ENCODE data around the gene DSCAM. TPM values are rescaled to one million over a fixed set of nuclear protein-coding genes. Genes with fewer than 3 reads are reported as not detected.

DSCAM gene
- total and polyA plus RNA-seq, 8 donors, result 0.37 TPM; not detected in 7

- Histone ChIP-seq H3K27ac (no peak overlapping the region), H3K27me3 (peaks cover 0 to 56% (median 30%) of the 10 kb centered on the region in 3 donors), H3K36me3 (no peaks in the 10 kb centered on the region), H3K4me3 (no peak overlapping the region), H3K4me1 (peaks cover 0 to 18% (median 7%) of the 10 kb centered on the region in 4 donors), H3K9me3 (no peaks in the 10 kb centered on the region)
- intact Hi-C loops (cut with DNase I; ENCODE audit: low total_unique reads), result no loop called here
- no peak for DNase-seq
- TF ChIP-seq POLR2A (IDR thresholded peaks at IDR 0.05), result no peak
- TF ChIP-seq CTCF (IDR thresholded peaks at IDR 0.05), result no peak
- TF ChIP-seq EP300 (IDR thresholded peaks at IDR 0.05), result no peak
- TF ChIP-seq POLR2AphosphoS5 (IDR thresholded peaks at IDR 0.05), result no peak
- 64 to 84% (median 78%) methylated on average over 1 of the region's 1 CpG for WGBS, 5 donors
Observed at GRCh38 chr21:40850071-40850470, 3.1 kb upstream of the DSCAM start.

- Histone ChIP-seq H3K36me3 (no peaks in the 10 kb centered on the region), H3K9me3 (no peaks in the 10 kb centered on the region), H3K4me3 (no peak overlapping the region), H3K27ac (no peak overlapping the region), H3K27me3 (peaks cover 0 to 71% (median 30%) of the 10 kb centered on the region in 3 donors), H3K4me1 (peaks cover 0 to 18% (median 7%) of the 10 kb centered on the region in 4 donors)
- TF ChIP-seq POLR2AphosphoS5 (IDR thresholded peaks at IDR 0.05) (no peak), EP300 (IDR thresholded peaks at IDR 0.05) (no peak), POLR2A (IDR thresholded peaks at IDR 0.05) (no peak), CTCF (IDR thresholded peaks at IDR 0.05) (no peak)
- 76 to 91% (median 88%) methylated on average over 6 of the region's 6 CpGs for WGBS, 5 donors
- peak in 1 of 2 donors; percentile 42 for DNase-seq
- intact Hi-C loops (cut with DNase I; ENCODE audit: low total_unique reads), result no loop called here
Observed at GRCh38 chr21:40847951-40848350, 993 bp upstream of the DSCAM start.

- Histone ChIP-seq H3K4me1 (peaks cover 0 to 25% (median 15%) of the 10 kb centered on the region in 4 donors), H3K9me3 (no peaks in the 10 kb centered on the region), H3K27me3 (peaks cover 0 to 90% (median 46%) of the 10 kb centered on the region in 3 donors), H3K27ac (no peak overlapping the region), H3K36me3 (no peaks in the 10 kb centered on the region), H3K4me3 (peak overlapping the region in 2 of 4 donors; percentile 9 to 22)
- no peak for TF ChIP-seq POLR2AphosphoS5 (IDR thresholded peaks at IDR 0.05)
- no peak for TF ChIP-seq EP300 (IDR thresholded peaks at IDR 0.05)
- no peak for TF ChIP-seq POLR2A (IDR thresholded peaks at IDR 0.05)
- no peak for TF ChIP-seq CTCF (IDR thresholded peaks at IDR 0.05)
- intact Hi-C loops (cut with DNase I; ENCODE audit: low total_unique reads), result no loop called here
- DNase-seq, result no peak
- WGBS, 5 donors, result 26 to 30% (median 28%) methylated on average over 5 of the region's 5 CpGs
Observed at GRCh38 chr21:40846103-40846502, 855 bp downstream of the DSCAM start.

GRCh38 chr21:40845441-40845995 is 1.4 kb downstream of the DSCAM start:
- Histone ChIP-seq H3K27ac (no peak overlapping the region), H3K36me3 (no peaks in the 10 kb centered on the region), H3K4me1 (peaks cover 0 to 25% (median 15%) of the 10 kb centered on the region in 4 donors), H3K9me3 (no peaks in the 10 kb centered on the region), H3K4me3 (no peak overlapping the region), H3K27me3 (peaks cover 0 to 92% (median 50%) of the 10 kb centered on the region in 3 donors)
- intact Hi-C loops (cut with DNase I; ENCODE audit: low total_unique reads), result no loop called here
- DNase-seq, result no peak
- 76 to 82% (median 78%) methylated on average over 5 of the region's 5 CpGs for WGBS, 5 donors
- no peak for TF ChIP-seq POLR2A (IDR thresholded peaks at IDR 0.05)
- TF ChIP-seq CTCF (IDR thresholded peaks at IDR 0.05), result no peak
- no peak for TF ChIP-seq EP300 (IDR thresholded peaks at IDR 0.05)
